OCI-LY3 (cell line): ENCODE measurements around the gene CDY2B.
"Not testable (repeated sequence)": the region's sequence is repeated elsewhere in the genome, so short reads cannot be mapped to it uniquely, and the experiment has no call there.

ENCODE experiments used
- H2AFZ ChIP-seq: fragments of 200-600, 300-600 bp; shearing (Covaris generic); 2 replicates; pipeline ENCODE4 v1.6.0; 2014; ENCODE audit warnings: antibody characterized with exemption, low read depth, low read length
- H3K27ac ChIP-seq: fragments of 200-600, 300-600 bp; sonication (generic); 2 replicates; pipeline ENCODE4 v1.5.1; 2014; ENCODE audit warnings: mild to moderate bottlenecking, low read length, moderate library complexity, mixed read lengths
- H3K27me3 ChIP-seq: fragments of 200-600, 300-600 bp; sonication (generic); 2 replicates; pipeline ENCODE4 v1.6.1; 2014; ENCODE audit warnings: low read depth, low read length, mixed read lengths
- H3K36me3 ChIP-seq: fragments of 200-600, 300-600 bp; sonication (generic); replicated peaks from 2 replicates; pipeline ENCODE3; 2014; ENCODE audit warnings: low read depth, low read length, mixed read lengths
- H3K4me1 ChIP-seq: fragments of 300-600, 200-600 bp; sonication (generic); 2 replicates; pipeline ENCODE4 v1.6.1; 2014; ENCODE audit warnings: low read length, mixed read lengths
- H3K4me2 ChIP-seq: fragments of 200-600, 300-600 bp; sonication (generic); 2 replicates; pipeline ENCODE4 v1.6.1; 2014; ENCODE audit warnings: low read length, mixed read lengths
- H3K4me3 ChIP-seq: fragments of 300-600, 200-600 bp; sonication (generic); 2 replicates; pipeline ENCODE4 v1.5.1; 2014; ENCODE audit warnings: antibody characterized with exemption, mild to moderate bottlenecking, low read length, moderate library complexity
- H3K79me2 ChIP-seq: fragments of 300-600, 200-600 bp; shearing (Covaris generic); 2 replicates; pipeline ENCODE4 v1.6.1; 2014; ENCODE audit warnings: mild to moderate bottlenecking, low read length, mixed read lengths
- H3K9ac ChIP-seq: fragments of 300-600, 200-600 bp; shearing (Covaris generic); 2 replicates; pipeline ENCODE4 v1.6.0; 2014; ENCODE audit warnings: mild to moderate bottlenecking, low read length, moderate library complexity
- H3K9me3 ChIP-seq: fragments of 200-600, 300-600 bp; shearing (Covaris generic); 2 replicates; pipeline ENCODE4 v1.6.1; 2014; ENCODE audit warnings: low read length, mixed read lengths; ENCODE audit not compliant: insufficient read depth
- H4K20me1 ChIP-seq: fragments of 200-600, 300-600 bp; sonication (generic); 2 replicates; pipeline ENCODE4 v1.6.1; 2016; ENCODE audit warnings: low read length, mixed read lengths; ENCODE audit not compliant: insufficient read depth

Gene CDY2B

DNA sequence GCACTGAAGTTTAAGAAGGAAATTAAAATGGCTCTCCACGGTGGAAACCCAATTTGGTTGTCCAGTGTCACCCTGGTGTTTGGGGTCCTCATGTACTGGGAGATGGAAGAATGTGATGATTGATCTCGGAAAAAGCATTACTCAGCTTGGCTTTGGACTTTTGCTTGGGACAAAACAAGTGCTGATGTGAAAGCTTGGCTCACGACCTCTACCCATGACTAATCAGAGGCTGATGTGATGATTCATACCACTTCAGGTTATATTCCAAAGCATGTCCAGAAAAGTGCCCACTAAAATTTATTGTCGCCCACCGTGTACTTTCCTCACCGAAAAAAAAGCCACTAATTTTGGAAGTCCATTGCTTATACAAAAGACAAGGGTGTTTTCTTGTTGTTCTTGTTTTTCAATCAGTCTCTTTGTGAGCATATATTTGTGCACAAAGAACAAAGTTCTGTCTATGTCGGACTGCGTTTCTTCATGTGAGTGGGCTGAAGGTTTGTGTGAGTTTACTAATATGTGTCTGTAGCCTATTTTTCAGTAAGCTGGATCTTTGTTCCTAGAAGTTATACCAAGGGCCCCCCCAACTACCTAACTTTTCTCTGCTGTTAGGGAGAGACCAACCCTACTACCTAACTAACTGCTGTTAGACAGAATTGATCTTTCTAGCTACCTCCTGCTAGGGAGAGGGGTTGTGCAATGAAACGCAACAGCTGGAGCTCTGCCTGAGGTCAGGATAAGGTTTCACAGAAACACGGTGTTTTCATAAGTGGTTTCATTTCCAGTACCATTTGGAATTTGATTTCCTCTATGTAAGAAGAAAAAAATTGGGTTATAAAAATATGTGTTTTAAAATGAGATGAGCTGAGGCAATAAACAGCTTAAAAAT lies 22.8 kb downstream of the CDY2B start:
- H4K20me1 ChIP-seq, H3K9me3 ChIP-seq, H3K36me3 ChIP-seq, H3K27ac ChIP-seq, H3K79me2 ChIP-seq, H2AFZ ChIP-seq, H3K9ac ChIP-seq, H3K4me3 ChIP-seq, H3K4me2 ChIP-seq, H3K4me1 ChIP-seq, H3K27me3 ChIP-seq: not testable (repeated sequence)

DNA sequence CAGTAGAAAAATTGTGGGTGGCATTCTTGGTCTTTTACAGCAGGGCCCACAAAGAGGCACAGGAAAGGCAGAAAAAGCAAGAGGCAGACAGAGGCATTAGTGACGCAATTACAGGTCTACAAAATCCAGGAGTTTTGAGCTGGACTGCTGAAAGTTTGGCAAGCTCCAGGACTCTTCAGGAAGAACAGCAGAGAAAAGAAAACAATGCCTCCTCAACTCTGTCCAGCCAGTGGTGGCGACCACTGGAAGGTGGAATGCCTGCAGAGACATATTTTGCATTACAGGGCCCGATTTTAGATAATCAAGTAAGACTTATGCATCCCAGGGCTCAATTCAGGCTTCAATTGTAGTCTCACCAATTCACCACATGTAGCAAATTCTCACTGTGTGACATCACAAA lies 23.5 kb downstream of the CDY2B start:
- not testable (repeated sequence) for H3K4me2 ChIP-seq, H3K9me3 ChIP-seq, H2AFZ ChIP-seq, H3K36me3 ChIP-seq, H3K4me1 ChIP-seq, H3K79me2 ChIP-seq, H3K9ac ChIP-seq, H3K4me3 ChIP-seq, H3K27me3 ChIP-seq, H4K20me1 ChIP-seq, H3K27ac ChIP-seq

DNA sequence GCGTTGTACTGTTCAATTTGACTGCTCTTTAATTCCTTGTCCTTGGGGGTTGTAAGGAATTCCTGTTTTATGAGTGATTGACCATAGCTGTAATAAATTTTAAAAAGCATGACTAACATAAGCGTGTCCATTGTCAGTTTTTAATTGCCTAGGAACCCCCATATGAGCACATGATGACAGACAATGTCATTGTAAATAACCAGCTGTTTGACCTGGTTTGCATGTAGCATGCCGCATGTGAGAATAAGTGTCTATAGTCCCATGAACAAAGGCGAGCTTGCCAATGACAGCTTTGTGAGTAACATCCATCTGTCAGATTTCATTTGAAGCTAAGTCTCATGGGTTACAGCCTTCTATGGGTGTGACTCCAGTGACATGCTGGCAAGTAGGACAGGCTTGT lies 30.9 kb downstream of the CDY2B start:
- not testable (repeated sequence) for H3K27ac ChIP-seq, H3K4me3 ChIP-seq, H3K9me3 ChIP-seq, H3K79me2 ChIP-seq, H3K4me1 ChIP-seq, H2AFZ ChIP-seq, H3K27me3 ChIP-seq, H3K4me2 ChIP-seq, H3K9ac ChIP-seq, H3K36me3 ChIP-seq, H4K20me1 ChIP-seq

DNA sequence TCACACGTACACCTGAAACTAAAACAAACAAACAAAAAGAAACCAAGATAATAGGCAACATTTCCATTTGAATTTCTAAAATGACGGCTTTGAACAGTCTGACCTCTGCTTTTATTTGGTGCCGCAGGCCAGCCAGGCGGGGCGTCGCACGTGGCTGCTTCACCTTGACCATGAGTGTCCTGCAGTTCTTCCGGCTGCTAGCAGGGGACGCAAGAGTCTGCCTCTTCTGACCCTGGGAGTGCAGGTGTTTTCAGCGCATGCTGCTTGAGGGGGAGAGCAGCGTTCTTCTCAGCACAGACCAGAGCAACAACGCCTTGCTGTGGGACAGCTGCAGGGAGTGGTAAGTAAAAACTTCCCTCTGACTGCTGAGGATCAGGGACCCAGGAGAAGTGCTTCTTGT lies 47.9 kb downstream of the CDY2B start:
- not testable (repeated sequence) for H3K9ac ChIP-seq, H3K9me3 ChIP-seq, H3K4me1 ChIP-seq, H3K27ac ChIP-seq, H2AFZ ChIP-seq, H3K79me2 ChIP-seq, H4K20me1 ChIP-seq, H3K4me3 ChIP-seq, H3K36me3 ChIP-seq, H3K27me3 ChIP-seq, H3K4me2 ChIP-seq
